Measurements from ENCODE around the gene AREL1. TPM values are rescaled to one million over a fixed set of nuclear protein-coding genes. Genes with fewer than 3 reads are reported as not detected.

AREL1 gene
- total and polyA plus RNA-seq, 8 donors: 7.6 to 20.9 (median 12.8) TPM

- no peak for FAIRE-seq
- Histone ChIP-seq H3K27me3 (no peaks in the 10 kb centered on the region), H3K4me1 (no peaks in the 10 kb centered on the region), H3K27ac (no peak overlapping the region), H3K36me3 (no peaks in the 10 kb centered on the region), H3K9me3 (no peaks in the 10 kb centered on the region), H3K4me3 (no peak overlapping the region)
- no peak for TF ChIP-seq CTCF (IDR thresholded peaks at IDR 0.05)
- ATAC-seq: no peak
- 98 to 100% methylated on average over 2 of the region's 2 CpGs for WGBS, 2 donors
- intact Hi-C loops (cut with DNase I): no loop called here
- no peak for DNase-seq
These were observed 10.6 kb downstream of the AREL1 start for GRCh38 chr14:74702293-74702692.

DNA sequence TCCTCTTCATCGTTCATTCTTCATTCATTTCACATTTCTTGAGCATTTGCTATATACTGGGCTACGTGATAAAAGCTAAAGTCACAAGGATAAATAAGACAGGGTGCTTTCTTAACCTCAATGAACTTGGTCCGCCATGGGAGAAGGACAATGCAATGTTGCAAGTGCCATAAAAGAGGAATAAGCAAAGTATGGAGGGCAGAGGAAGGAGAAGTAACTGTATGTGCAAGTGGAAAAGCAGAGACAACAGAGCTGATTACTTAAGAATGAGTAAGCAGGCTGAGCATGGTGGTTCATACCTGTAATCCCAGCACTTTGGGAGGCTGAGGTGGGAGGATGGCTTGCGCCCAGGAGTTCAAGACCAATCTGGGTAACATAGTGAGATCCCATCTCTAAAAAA lies 14.4 kb downstream of the AREL1 start:
- no peaks in the 10 kb centered on the region for H3K27me3 ChIP-seq
- no peaks in the 10 kb centered on the region for H3K4me1 ChIP-seq
- no peak overlapping the region for H3K4me3 ChIP-seq
- WGBS, 2 donors: 94 to 99% methylated on average over 4 of the region's 4 CpGs
- H3K9me3 ChIP-seq: no peaks in the 10 kb centered on the region
- ATAC-seq (no peak), DNase-seq (no peak), FAIRE-seq (no peak)
- TF ChIP-seq CTCF (IDR thresholded peaks at IDR 0.05): no peak
- no peaks in the 10 kb centered on the region for H3K36me3 ChIP-seq
- intact Hi-C loops (cut with DNase I): no loop called here
- H3K27ac ChIP-seq: no peak overlapping the region

- no peaks in the 10 kb centered on the region for H3K9me3 ChIP-seq
- no peak for ATAC-seq
- H3K27me3 ChIP-seq: no peaks in the 10 kb centered on the region
- no peaks in the 10 kb centered on the region for H3K36me3 ChIP-seq
- TF ChIP-seq CTCF (IDR thresholded peaks at IDR 0.05): no peak
- no peaks in the 10 kb centered on the region for H3K4me1 ChIP-seq
- DNase-seq: no peak
- H3K4me3 ChIP-seq: no peak overlapping the region
- WGBS, 2 donors: 85 to 87% methylated on average over 2 of the region's 2 CpGs
- no peak for FAIRE-seq
- intact Hi-C loops (cut with DNase I): no loop called here
- H3K27ac ChIP-seq: no peak overlapping the region
These were observed 14.9 kb downstream of the AREL1 start for GRCh38 chr14:74697976-74698375.

DNA sequence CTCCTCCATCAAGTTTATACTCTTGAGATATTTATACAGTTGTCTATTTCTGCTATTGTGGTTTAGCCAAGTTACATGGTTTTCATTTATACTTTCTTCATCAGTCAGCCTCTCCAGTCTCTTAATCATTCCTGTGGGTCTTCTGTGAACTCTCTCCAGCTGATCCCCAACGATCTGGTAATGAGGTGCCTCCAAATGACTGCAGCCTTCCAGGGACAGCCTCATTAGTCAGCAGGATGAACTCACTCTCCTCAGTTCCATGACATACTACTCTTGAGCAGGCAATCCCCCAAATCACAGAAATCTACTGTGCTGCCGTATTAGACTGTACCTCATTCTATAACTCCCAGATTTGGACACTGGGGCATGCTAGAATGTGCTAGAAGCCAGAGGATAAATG lies 15.3 kb downstream of the AREL1 start:
- intact Hi-C loops (cut with DNase I): no loop called here
- Histone ChIP-seq H3K36me3 (no peaks in the 10 kb centered on the region), H3K9me3 (no peaks in the 10 kb centered on the region), H3K4me1 (no peaks in the 10 kb centered on the region), H3K27me3 (no peaks in the 10 kb centered on the region), H3K27ac (no peak overlapping the region), H3K4me3 (no peak overlapping the region)
- no peak for DNase-seq
- no peak for FAIRE-seq
- no peak for ATAC-seq
- TF ChIP-seq CTCF (IDR thresholded peaks at IDR 0.05): no peak
- WGBS, 2 donors: 76 to 84% methylated on average over 2 of the region's 2 CpGs

DNA sequence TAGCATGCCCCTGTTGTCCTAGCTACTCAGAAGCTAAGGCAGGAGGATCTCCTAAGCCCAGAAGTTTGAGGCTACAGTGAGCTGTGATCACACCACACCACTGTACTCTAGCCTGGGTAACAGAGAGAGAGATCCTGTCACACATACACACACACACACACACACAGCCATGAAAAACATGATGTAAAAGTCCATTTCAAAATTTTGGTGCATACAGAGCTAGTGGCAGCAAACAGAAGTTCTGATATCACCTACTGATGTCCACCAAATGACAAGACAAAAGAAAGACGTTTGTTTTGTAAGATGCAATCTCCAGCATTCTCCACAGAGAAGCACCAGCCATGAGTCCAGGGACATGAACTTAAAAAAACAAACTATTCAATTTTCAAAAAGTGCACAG lies 15.9 kb downstream of the AREL1 start:
- H3K27ac ChIP-seq: no peak overlapping the region
- no peaks in the 10 kb centered on the region for H3K4me1 ChIP-seq
- no peaks in the 10 kb centered on the region for H3K27me3 ChIP-seq
- FAIRE-seq: no peak
- 56 to 88% methylated on average over 1 of the region's 1 CpG for WGBS, 2 donors
- no peak for ATAC-seq
- no peaks in the 10 kb centered on the region for H3K36me3 ChIP-seq
- DNase-seq: no peak
- intact Hi-C loops (cut with DNase I): no loop called here
- no peak overlapping the region for H3K4me3 ChIP-seq
- no peaks in the 10 kb centered on the region for H3K9me3 ChIP-seq
- no peak for TF ChIP-seq CTCF (IDR thresholded peaks at IDR 0.05)

Measured in pancreas (tissue), 10 donors.